Esophagus muscularis mucosa (tissue), 4 donors: ENCODE data around the gene NUDT16L1. TPM values are rescaled to one million over a fixed set of nuclear protein-coding genes. Genes with fewer than 3 reads are reported as not detected.

Experiments used
- DNase-seq: peaks from one replicate; pipeline ENCODE4 v3.0.0-alpha.2; 2017; ENCODE audit errors: extremely low spot score
- H3K27ac ChIP-seq, 4 donors: fragments of 200-600 bp; sonication (generic); replicated peaks in 1 of 4; 1 replicate in 3 of 4; 2 replicates in 1 of 4; pipeline ENCODE4 v1.5.1; 2016 to 2019; ENCODE audit warnings: mild to moderate bottlenecking in 1 of 4
- H3K27me3 ChIP-seq, 4 donors: fragments of 200-600 bp; sonication (generic); one replicate each; pipeline versions ENCODE4 v1.5.1 to v1.6.0; 2016 to 2019
- H3K36me3 ChIP-seq, 4 donors: fragments of 200-600 bp; sonication (generic); one replicate each; pipeline ENCODE4 v1.5.1; 2016 to 2019
- H3K4me1 ChIP-seq, 4 donors: fragments of 200-600 bp; sonication (generic); one replicate each; pipeline ENCODE4 v1.5.1; 2016 to 2019
- H3K4me3 ChIP-seq, 4 donors: fragments of 200-600 bp; sonication (generic); 1 replicate in 2 of 4; 2 replicates in 2 of 4; pipeline ENCODE4 v1.5.1; 2016 to 2019; ENCODE audit warnings: mild to moderate bottlenecking in 4 of 4, moderate library complexity in 1 of 4
- H3K9me3 ChIP-seq, 4 donors: fragments of 200-600 bp; sonication (generic); 1 replicate in 3 of 4; 2 replicates in 1 of 4; pipeline ENCODE4 v1.5.1; 2016 to 2019
- EP300 ChIP-seq: sonication (generic); formaldehyde crosslinking; IDR thresholded peaks from one replicate; pipeline ENCODE4 v1.6.1; 2017; ENCODE audit warnings: antibody characterized with exemption
- POLR2A ChIP-seq: fragments of 450-650 bp; IDR thresholded peaks from one replicate; pipeline ENCODE4 v1.6.1; 2017; ENCODE audit warnings: antibody characterized with exemption, moderate library complexity, mild to moderate bottlenecking, low read depth
- POLR2AphosphoS5 ChIP-seq, 2 donors: sonication (generic); formaldehyde crosslinking; IDR thresholded peaks; one replicate each; pipeline ENCODE4 v1.6.1; 2017; ENCODE audit warnings: antibody characterized with exemption in 2 of 2
- WGBS: methylation state at CpG from one replicate; pipeline ENCODE4 v1.1.5; 2018; 5-methylcytosine and 5-hydroxymethylcytosine counted together
- intact Hi-C: fragments of 100-400 bp; cut with DNase I; formaldehyde crosslinking; loops from one replicate; pipeline ENCODE4 v1.15.1; 2023
- total RNA-seq, 4 donors: library from RNA; depleted of rRNA; stranded (reverse); fragments of >200 nt; gene quantifications; one replicate each; pipeline versions ENCODE4 v1.1.0 to v1.2.1, GENCODE V29; 2016
- TF ChIP-seq, protein P1 (sequence below), 3 experiments: fragments of 200-600 bp in 2 of 3; fragments of 450-650 bp in 1 of 3; sonication (generic) in 2 of 3; IDR thresholded peaks; one replicate each; pipeline ENCODE4 v1.5.1; 2017 to 2019; ENCODE audit warnings: antibody characterized with exemption in 3 of 3, mild to moderate bottlenecking in 2 of 3, moderate library complexity in 1 of 3

The NUDT16L1 gene
- total RNA-seq, 4 donors from 2014 or later, result 18.1 to 33.9 (median 24.6) TPM

DNA sequence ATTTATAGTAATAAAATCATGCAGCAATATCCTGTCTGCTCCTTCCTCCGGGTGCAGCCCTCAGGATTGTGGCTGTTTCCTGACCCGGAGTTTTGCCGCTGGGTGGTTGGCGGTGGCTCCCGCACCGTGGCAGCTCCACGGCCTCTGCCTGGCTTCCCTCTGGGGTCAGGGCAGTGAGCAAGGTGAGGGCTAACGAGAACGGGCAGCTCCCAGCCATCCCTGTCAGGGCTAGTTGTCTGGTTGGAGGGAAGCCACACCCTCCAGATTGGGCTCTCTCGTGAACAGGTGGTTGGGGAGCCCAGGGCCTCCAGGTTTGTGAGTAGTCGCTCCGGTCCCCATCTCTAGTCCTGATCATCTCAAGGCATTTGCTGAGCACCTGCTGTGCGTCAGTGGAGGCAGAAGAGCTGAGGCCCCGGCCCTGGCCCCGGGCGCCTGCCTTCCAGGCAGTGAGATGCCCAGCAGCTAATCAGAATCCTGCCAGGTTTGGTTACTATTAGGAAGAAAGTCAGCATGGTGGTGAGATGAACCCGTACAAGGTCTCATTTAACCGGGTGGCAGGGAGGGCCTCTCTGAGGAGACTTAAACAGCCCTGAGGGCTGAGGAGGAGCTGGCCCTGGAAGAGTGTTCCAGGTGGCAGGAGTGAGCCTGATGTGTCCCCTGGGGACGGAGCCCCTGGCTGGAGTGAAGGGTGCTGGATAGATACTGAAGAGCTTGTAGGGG is 2.3 kb upstream of the NUDT16L1 start:
- 78% methylated on average over 4 of the region's 19 CpGs for WGBS
- intact Hi-C loops, result no loop called here
- Histone ChIP-seq H3K4me3 (no peak overlapping the region), H3K27ac (no peak overlapping the region), H3K36me3 (peaks cover 18 to 54% (median 50%) of the 10 kb centered on the region in 4 donors), H3K4me1 (peaks cover 28 to 38% (median 32%) of the 10 kb centered on the region in 4 donors), H3K27me3 (no peaks in the 10 kb centered on the region), H3K9me3 (no peaks in the 10 kb centered on the region)
- TF ChIP-seq POLR2A (no peak), POLR2AphosphoS5 (IDR thresholded peaks at IDR 0.05) (no peak), EP300 (no peak)
- TF ChIP-seq, protein P1, sequence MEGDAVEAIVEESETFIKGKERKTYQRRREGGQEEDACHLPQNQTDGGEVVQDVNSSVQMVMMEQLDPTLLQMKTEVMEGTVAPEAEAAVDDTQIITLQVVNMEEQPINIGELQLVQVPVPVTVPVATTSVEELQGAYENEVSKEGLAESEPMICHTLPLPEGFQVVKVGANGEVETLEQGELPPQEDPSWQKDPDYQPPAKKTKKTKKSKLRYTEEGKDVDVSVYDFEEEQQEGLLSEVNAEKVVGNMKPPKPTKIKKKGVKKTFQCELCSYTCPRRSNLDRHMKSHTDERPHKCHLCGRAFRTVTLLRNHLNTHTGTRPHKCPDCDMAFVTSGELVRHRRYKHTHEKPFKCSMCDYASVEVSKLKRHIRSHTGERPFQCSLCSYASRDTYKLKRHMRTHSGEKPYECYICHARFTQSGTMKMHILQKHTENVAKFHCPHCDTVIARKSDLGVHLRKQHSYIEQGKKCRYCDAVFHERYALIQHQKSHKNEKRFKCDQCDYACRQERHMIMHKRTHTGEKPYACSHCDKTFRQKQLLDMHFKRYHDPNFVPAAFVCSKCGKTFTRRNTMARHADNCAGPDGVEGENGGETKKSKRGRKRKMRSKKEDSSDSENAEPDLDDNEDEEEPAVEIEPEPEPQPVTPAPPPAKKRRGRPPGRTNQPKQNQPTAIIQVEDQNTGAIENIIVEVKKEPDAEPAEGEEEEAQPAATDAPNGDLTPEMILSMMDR (IDR thresholded peaks at IDR 0.05), result no peak
- DNase-seq, result no peak

DNA sequence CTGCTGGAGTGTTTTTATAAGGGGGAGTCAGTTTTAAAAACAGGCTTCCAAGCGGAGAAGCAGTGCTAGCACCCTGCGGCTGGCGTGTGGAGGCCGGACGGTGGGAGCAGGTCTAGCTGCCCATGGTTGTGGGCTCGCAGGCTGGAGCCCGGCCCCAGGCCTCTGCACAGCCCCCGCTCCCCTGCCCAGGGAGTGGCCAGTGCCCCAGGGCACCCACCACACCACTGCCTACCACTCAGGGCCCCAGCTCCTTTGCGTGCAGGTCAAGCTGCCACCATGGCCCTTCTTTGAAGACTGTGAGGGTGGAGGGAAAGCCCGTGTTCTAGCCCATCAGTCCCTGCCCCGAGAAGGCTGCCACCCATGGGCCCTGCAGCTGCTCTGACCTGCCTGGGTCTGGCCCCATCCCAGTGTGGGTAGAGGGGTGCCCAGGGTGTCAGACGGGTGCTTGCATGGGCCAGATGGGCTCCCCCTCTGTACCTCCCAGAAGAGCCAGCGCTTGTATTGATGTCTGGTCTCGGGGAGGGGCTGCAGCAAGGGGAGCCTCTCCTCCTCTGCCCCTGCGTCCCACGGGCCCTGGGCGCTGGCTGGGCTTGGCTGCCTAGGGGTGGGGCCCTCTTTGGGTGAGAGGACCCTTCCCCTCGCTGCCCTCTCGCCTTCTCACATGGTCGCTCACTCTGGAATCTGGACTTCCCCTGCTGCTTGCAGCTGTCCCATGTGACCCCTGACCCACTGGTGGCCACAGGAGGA is 1.5 kb upstream of the NUDT16L1 start:
- no peak for DNase-seq
- WGBS, result 79% methylated on average over 5 of the region's 20 CpGs
- Histone ChIP-seq H3K9me3 (no peaks in the 10 kb centered on the region), H3K27ac (no peak overlapping the region), H3K36me3 (peaks cover 14 to 54% (median 49%) of the 10 kb centered on the region in 4 donors), H3K27me3 (no peaks in the 10 kb centered on the region), H3K4me1 (peaks cover 32 to 45% (median 39%) of the 10 kb centered on the region in 4 donors), H3K4me3 (no peak overlapping the region)
- intact Hi-C loops, result no loop called here
- no peak for TF ChIP-seq EP300
- TF ChIP-seq, protein P1 (IDR thresholded peaks at IDR 0.05), result no peak
- TF ChIP-seq POLR2AphosphoS5 (IDR thresholded peaks at IDR 0.05), result no peak
- TF ChIP-seq POLR2A, result no peak

DNA sequence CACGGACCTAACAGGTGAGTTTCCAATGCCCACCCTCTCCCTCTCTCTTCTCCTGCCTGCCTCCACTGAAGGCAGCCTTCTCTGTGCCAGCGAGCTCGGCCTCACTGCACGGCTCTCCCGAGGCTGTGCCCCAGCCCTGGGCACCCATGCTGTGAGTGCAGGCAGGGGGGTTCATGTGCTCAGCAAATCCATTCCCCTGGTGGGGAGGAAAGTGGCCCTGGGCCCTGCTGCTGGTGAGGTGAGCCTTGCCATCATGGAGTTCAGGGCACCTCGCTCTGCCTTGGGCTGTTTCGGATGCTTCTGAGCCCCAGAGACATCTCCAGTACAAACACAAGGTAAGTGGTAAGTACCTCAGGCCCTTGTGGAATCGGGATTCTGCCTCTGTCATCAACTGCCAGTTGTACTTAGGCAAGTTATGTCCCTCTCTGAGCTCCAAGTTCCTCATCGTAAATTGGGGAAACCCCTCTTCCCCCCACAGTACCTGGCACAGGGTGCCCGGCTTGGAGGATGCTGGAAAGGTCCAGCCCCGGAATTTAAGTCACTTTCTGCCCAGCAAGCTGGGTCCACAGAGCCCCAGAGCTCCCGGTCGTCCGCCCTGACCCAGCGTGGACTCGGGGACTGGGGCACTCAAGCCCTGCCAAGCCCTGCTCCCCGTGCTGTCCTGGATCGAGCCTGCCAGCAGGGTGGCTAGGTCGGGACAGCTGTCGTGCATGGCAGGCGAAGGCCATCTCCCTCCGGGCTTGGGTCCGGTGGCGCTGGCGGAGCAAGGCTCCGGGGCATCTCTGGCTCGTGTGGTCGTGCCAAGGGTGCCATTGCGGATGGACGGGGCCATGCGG is 684 bp upstream of the NUDT16L1 start:
- WGBS, result 27% methylated on average over 17 of the region's 31 CpGs
- Histone ChIP-seq H3K4me1 (peaks cover 32 to 48% (median 42%) of the 10 kb centered on the region in 4 donors), H3K4me3 (peak overlapping the region; percentile 88 to 98 (median 91)), H3K36me3 (peaks cover 14 to 54% (median 49%) of the 10 kb centered on the region in 4 donors), H3K27me3 (no peaks in the 10 kb centered on the region), H3K27ac (peak overlapping the region; percentile 84 to 94 (median 91)), H3K9me3 (no peaks in the 10 kb centered on the region)
- DNase-seq, result no peak
- TF ChIP-seq POLR2A, result no peak
- intact Hi-C loops, result no loop called here

DNA sequence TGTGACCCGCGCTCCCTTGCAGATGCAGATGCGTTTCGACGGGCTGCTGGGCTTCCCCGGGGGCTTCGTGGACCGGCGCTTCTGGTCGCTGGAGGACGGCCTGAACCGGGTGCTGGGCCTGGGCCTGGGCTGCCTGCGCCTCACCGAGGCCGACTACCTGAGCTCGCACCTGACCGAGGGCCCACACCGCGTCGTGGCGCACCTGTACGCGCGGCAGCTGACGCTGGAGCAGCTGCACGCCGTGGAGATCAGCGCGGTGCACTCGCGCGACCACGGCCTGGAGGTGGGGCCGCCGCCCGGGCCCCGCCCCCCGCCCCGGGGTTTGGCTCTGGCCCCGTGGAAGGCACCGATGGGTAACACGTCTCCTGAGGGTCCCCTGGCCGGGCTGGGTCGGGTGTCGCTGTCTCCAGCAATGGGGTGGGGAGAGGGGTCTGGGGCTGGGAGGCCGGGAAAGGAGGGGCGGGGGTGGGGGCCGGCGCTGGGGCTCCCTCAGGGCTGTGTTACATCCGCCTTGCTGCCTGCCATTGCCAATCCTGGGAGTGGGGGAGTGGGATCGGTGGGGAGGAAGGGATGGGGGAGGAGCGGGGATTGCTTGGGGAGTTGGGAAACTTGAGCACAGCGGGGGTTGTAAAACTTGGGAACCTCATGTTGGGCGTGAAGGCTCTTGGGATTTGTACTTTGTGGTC is 737 bp downstream of the NUDT16L1 start:
- TF ChIP-seq POLR2AphosphoS5 (IDR thresholded peaks at IDR 0.05), result no peak
- TF ChIP-seq, protein P1 (IDR thresholded peaks at IDR 0.05), result no peak
- no peak for TF ChIP-seq EP300
- no peak for TF ChIP-seq POLR2A
- Histone ChIP-seq H3K4me3 (peak overlapping the region; percentile 88 to 98 (median 91)), H3K27me3 (no peaks in the 10 kb centered on the region), H3K4me1 (peaks cover 32 to 48% (median 42%) of the 10 kb centered on the region in 4 donors), H3K36me3 (peaks cover 19 to 54% (median 49%) of the 10 kb centered on the region in 4 donors), H3K9me3 (no peaks in the 10 kb centered on the region), H3K27ac (peak overlapping the region; percentile 84 to 94 (median 91))
- no peak for DNase-seq
- intact Hi-C loops, result no loop called here
- WGBS, result 1% methylated on average over 23 of the region's 54 CpGs
